CD4-positive, alpha-beta memory T cell (primary cell): ENCODE data around the gene HOXA13. TPM values are rescaled to one million over a fixed set of nuclear protein-coding genes. Genes with fewer than 3 reads are reported as not detected.
A peak's percentile ranks its signal among the peaks of the same experiment; 100 is the strongest.

Experiments
- CTCF ChIA-PET: fragments of 350-600 bp; sonication (Branson Sonifier 250); formaldehyde crosslinking; loops from one replicate; lab custom pipeline; 2021; ENCODE audit warnings: inconsistent platforms; ENCODE audit not compliant: partially characterized antibody; lab: Charles Lee
- POLR2A ChIA-PET: fragments of 350-600 bp; sonication (Branson Sonifier 250); formaldehyde crosslinking; loops from one replicate; lab custom pipeline; 2021; ENCODE audit not compliant: partially characterized antibody; lab: Charles Lee
- DNase-seq, 5 donors: peaks; one replicate each; pipeline versions ENCODE4 v3.0.0 to v3.0.0-alpha.2; 2020 to 2022; ENCODE audit warnings: mixed read lengths in 1 of 5
- H3K27ac ChIP-seq: one replicate; pipeline ENCODE4 v1.7.0; 2013; ENCODE audit warnings: low read depth, low read length
- H3K27me3 ChIP-seq: 2 replicates; pipeline ENCODE4 v1.7.0; 2013; ENCODE audit warnings: mild to moderate bottlenecking, low read length, moderate library complexity; ENCODE audit not compliant: insufficient read depth
- H3K36me3 ChIP-seq: 2 replicates; pipeline ENCODE4 v1.7.0; 2013; ENCODE audit warnings: mild to moderate bottlenecking, low read length, moderate library complexity; ENCODE audit not compliant: insufficient read depth
- H3K4me1 ChIP-seq: 2 replicates; pipeline ENCODE4 v1.7.0; 2013; ENCODE audit warnings: mild to moderate bottlenecking, low read length, moderate library complexity; ENCODE audit not compliant: insufficient read depth
- H3K4me3 ChIP-seq, 2 donors: one replicate each; pipeline ENCODE4 v1.7.0; 2013; ENCODE audit warnings: low read length in 2 of 2, mild to moderate bottlenecking in 1 of 2
- H3K9me3 ChIP-seq, 2 donors: one replicate each; pipeline ENCODE4 v1.7.0; 2013; ENCODE audit warnings: low read length in 2 of 2, control low read depth in 1 of 2; ENCODE audit not compliant: control insufficient read depth in 1 of 2
- H3K27ac Mint-ChIP-seq, 7 donors: one replicate each; pipeline ENCODE4 v1.8.0; 2020 to 2021; ENCODE audit warnings: mixed read lengths in 7 of 7, mild to moderate bottlenecking in 6 of 7, inconsistent platforms in 3 of 7, moderate library complexity in 3 of 7
- H3K27me3 Mint-ChIP-seq, 2 donors: one replicate each; pipeline ENCODE4 v1.8.0; 2020 to 2021; ENCODE audit warnings: mixed read lengths in 2 of 2
- H3K36me3 Mint-ChIP-seq, 2 donors: one replicate each; pipeline ENCODE4 v1.8.0; 2020 to 2021; ENCODE audit warnings: mixed read lengths in 2 of 2, inconsistent platforms in 1 of 2, mild to moderate bottlenecking in 1 of 2
- H3K4me1 Mint-ChIP-seq, 4 donors: one replicate each; pipeline ENCODE4 v1.8.0; 2020 to 2021; ENCODE audit warnings: mixed read lengths in 4 of 4, mild to moderate bottlenecking in 1 of 4
- H3K4me3 Mint-ChIP-seq, 8 donors: one replicate each; pipeline ENCODE4 v1.8.0; 2020 to 2021; ENCODE audit warnings: mixed read lengths in 8 of 8, mild to moderate bottlenecking in 7 of 8, moderate library complexity in 6 of 8, inconsistent platforms in 3 of 8
- H3K9me3 Mint-ChIP-seq, 8 donors: one replicate each; pipeline ENCODE4 v1.8.0; 2020 to 2021; ENCODE audit warnings: mixed read lengths in 8 of 8, mild to moderate bottlenecking in 5 of 8, inconsistent platforms in 3 of 8, moderate library complexity in 1 of 8
- intact Hi-C: fragments of 100-400 bp; cut with micrococcal nuclease; formaldehyde crosslinking; loops from one replicate; pipeline ENCODE4 v1.15.1; 2023
- polyA plus RNA-seq, 2 donors: library from polyadenylated mRNA; unstranded; fragments of 300-500 nt; fragmentation: Illumina TruSeq; gene quantifications; one replicate each; pipeline ENCODE4 v1.2.3, GENCODE V29; 2021
- total RNA-seq, 2 experiments: library from RNA; stranded (reverse); gene quantifications; one replicate each; pipeline ENCODE4 v1.2.3, GENCODE V29; 2021

Gene HOXA13
- total and polyA plus RNA-seq, 4 experiments from 2014 or later: not detected

DNA sequence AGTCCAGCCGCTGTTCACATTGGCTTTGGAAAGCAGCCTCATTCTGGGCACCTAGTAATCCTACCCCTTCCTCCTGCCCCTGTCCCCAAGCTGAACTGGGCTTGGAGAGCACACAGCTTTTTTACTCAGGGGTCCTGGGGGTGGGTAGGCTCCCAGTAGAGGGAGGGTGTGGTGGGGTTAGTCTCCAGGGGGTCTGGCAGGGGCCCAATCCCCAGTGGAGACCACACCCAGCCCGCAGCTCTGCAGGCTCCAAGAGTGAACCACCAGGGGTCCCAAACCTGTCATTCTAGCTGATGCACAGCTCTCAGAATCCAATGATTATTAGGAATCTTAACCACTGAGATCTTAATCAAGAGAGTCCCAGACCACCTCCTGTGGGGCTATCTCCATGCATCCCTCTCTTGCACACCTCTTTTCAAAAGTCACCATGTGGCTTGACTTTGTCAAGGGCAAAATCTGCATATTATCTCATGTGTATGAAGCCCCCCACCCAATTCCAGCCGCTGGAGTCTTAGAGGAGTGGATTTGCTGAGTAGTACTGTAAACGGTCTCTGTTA, 17.5 kb downstream of the HOXA13 start:
- ChIA-PET CTCF (interaction anchor here (0.6 to 1.6 kb wide), 5 partner anchors 8 to 42 kb away, joined by 3 to 6 read pairs (median 5); no protein-coding TSS in a partner anchor), POLR2A (interaction anchor here (1.2 to 2.0 kb wide), 2 partner anchors 8 kb away, joined by 3 to 9 read pairs; partner anchors contain the start of gene HOXA10)
- Mint-ChIP-seq H3K4me1 (peaks cover 20 to 44% (median 30%) of the 10 kb centered on the region in 4 donors), H3K27me3 (peaks cover 63 to 72% of the 10 kb centered on the region in 2 donors), H3K36me3 (peaks cover 1 to 4% of the 10 kb centered on the region in 2 donors), H3K9me3 (peaks cover 0 to 15% (median 1%) of the 10 kb centered on the region in 8 donors), H3K4me3 (no peak overlapping the region), H3K27ac (peak overlapping the region in 2 of 7 donors; percentile 37 to 89)
- Histone ChIP-seq H3K4me3 (no peak overlapping the region), H3K36me3 (no peaks in the 10 kb centered on the region), H3K4me1 (peaks cover 41% of the 10 kb centered on the region), H3K27ac (no peak overlapping the region), H3K9me3 (no peaks in the 10 kb centered on the region), H3K27me3 (peaks cover 62% of the 10 kb centered on the region)
- intact Hi-C loops: no loop called here
- DNase-seq: no peak

DNA sequence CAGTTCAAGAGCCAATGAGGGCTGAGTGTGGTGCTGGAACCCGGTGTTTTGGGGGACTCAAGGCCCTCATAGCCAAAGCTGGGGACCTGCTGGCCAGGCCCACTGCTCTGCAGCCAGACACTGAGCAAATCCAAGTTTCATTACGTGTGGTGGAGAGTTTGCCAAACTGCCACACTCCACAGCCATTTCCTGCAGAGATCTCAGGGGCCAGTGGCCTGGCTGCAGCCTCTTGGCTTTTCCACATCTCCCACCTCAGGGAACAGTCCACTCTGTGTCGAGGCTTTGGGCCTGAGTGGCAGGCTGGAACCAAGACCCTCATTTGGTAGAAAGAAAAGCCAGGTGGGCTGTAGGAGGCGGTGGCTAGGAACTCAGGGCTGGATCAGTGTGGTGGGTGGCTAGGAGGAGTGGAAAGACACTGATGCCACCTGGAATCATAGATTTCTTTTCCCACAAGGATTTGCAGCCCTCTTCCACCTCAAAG, 18.1 kb downstream of the HOXA13 start:
- intact Hi-C loops: no loop called here
- ChIA-PET POLR2A (interaction anchor here (1.2 kb wide), 1 partner anchor 9 kb away, joined by 3 read pairs; no protein-coding TSS in a partner anchor), CTCF (interaction anchor here (0.6 to 1.6 kb wide), 4 partner anchors 9 to 41 kb away, joined by 3 to 6 read pairs (median 5); no protein-coding TSS in a partner anchor)
- peak overlapping the region in 2 of 7 donors; percentile 53 to 89 for H3K27ac Mint-ChIP-seq
- H3K4me1 Mint-ChIP-seq: peaks cover 20 to 40% (median 28%) of the 10 kb centered on the region in 4 donors
- Histone ChIP-seq H3K4me3 (no peak overlapping the region), H3K27ac (no peak overlapping the region), H3K4me1 (peaks cover 40% of the 10 kb centered on the region), H3K36me3 (no peaks in the 10 kb centered on the region), H3K9me3 (no peaks in the 10 kb centered on the region), H3K27me3 (peaks cover 57% of the 10 kb centered on the region)
- peaks cover 0 to 15% (median 1%) of the 10 kb centered on the region in 8 donors for H3K9me3 Mint-ChIP-seq
- H3K4me3 Mint-ChIP-seq: peak overlapping the region in 1 of 8 donors; percentile 35
- H3K27me3 Mint-ChIP-seq: peaks cover 58 to 70% of the 10 kb centered on the region in 2 donors
- DNase-seq: no peak
- peaks cover 1 to 4% of the 10 kb centered on the region in 2 donors for H3K36me3 Mint-ChIP-seq

DNA sequence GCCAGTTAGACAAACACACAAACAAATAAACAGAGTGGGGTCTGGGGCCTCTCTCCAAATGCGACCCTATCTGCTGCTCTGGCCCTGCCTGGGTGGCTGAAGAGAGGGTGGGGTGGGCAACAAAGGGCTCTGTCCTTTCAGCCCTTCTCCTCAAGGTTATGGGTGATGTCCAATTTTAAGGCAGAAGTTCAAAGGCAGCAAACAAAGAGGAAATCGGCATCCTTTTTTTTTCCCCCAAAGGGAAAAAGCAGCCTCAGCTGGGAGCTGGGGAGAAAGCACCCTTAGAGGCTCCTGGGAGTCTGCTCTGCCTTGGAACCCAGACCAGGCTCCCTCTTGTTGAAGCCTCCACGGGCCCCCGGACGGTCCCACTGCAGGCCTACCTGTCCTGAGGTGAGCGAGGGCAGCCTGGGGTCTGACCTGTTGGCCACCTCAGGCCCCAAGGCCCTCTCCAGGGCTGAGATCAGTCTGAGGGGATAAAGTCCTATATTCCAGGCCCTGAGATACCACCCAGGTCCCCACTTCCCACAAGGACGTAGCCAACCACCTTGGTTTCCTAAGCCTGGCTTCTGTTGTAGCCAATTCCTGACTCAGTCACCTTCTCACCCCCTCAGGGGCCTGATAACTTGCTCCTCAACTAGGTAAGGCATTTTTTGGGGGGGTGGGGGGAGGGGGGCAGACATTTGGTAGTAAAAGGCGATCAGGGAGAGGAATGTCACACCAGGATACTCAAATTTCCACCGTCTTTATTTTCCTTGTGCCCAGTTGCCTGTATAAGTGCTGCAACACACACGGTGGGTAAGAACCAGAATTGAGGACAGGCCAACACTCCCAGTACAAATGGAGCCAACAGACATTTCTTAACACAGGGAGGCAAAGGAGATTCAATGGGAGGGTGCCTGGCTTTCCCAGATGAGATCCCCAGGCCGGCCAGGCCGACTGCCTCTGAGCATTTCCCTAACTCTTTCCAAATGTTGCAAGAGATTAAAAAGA, 19.2 kb downstream of the HOXA13 start:
- intact Hi-C loops: no loop called here
- peaks cover 31% of the 10 kb centered on the region for H3K4me1 ChIP-seq
- H3K4me3 ChIP-seq: no peak overlapping the region
- peaks cover 0 to 11% (median under 1%) of the 10 kb centered on the region in 8 donors for H3K9me3 Mint-ChIP-seq
- no peak overlapping the region for H3K27ac ChIP-seq
- CTCF ChIA-PET: interaction anchor here (0.6 to 4.4 kb wide), 16 partner anchors 8 to 1325 kb away, joined by 3 to 38 read pairs (median 6); no protein-coding TSS in a partner anchor
- peaks cover 45% of the 10 kb centered on the region for H3K27me3 ChIP-seq
- POLR2A ChIA-PET: interaction anchor here (0.6 kb wide), 1 partner anchor 8 kb away, joined by 4 read pairs; no protein-coding TSS in a partner anchor
- H3K4me3 Mint-ChIP-seq: peak overlapping the region in 2 of 8 donors; percentile 20 to 36
- peaks cover 13 to 30% (median 20%) of the 10 kb centered on the region in 4 donors for H3K4me1 Mint-ChIP-seq
- no peaks in the 10 kb centered on the region for H3K9me3 ChIP-seq
- H3K27ac Mint-ChIP-seq: peak overlapping the region in 3 of 7 donors; percentile 8 to 68 (median 65)
- no peak for DNase-seq
- H3K36me3 Mint-ChIP-seq: peaks cover 0 to 4% of the 10 kb centered on the region in 2 donors
- peaks cover 58 to 73% of the 10 kb centered on the region in 2 donors for H3K27me3 Mint-ChIP-seq
- H3K36me3 ChIP-seq: no peaks in the 10 kb centered on the region

- peaks cover 0 to 4% of the 10 kb centered on the region in 2 donors for H3K36me3 Mint-ChIP-seq
- H3K36me3 ChIP-seq: no peaks in the 10 kb centered on the region
- H3K4me3 Mint-ChIP-seq: peak overlapping the region; percentile 9 to 79 (median 68)
- peaks cover 45% of the 10 kb centered on the region for H3K27me3 ChIP-seq
- H3K27ac ChIP-seq: no peak overlapping the region
- H3K27ac Mint-ChIP-seq: peak overlapping the region in 1 of 7 donors; percentile 68
- peaks cover 21% of the 10 kb centered on the region for H3K4me1 ChIP-seq
- no peak overlapping the region for H3K4me3 ChIP-seq
- peaks cover 57 to 71% of the 10 kb centered on the region in 2 donors for H3K27me3 Mint-ChIP-seq
- CTCF ChIA-PET: interaction anchor here (0.6 to 4.4 kb wide), 23 partner anchors 9 to 1324 kb away, joined by 3 to 38 read pairs (median 5); partner anchors contain the start of gene HIBADH
- H3K4me1 Mint-ChIP-seq: peaks cover 5 to 26% (median 12%) of the 10 kb centered on the region in 4 donors
- H3K9me3 ChIP-seq: no peaks in the 10 kb centered on the region
- intact Hi-C loops: loop anchor here (1.0 kb wide), 1 partner anchor 11 kb away; no protein-coding TSS in a partner anchor
- peak in 4 of 5 donors; percentile 49 to 63 (median 56) for DNase-seq
- peaks cover 0 to 6% (median 0%) of the 10 kb centered on the region in 8 donors for H3K9me3 Mint-ChIP-seq
- POLR2A ChIA-PET: interaction anchor here (0.6 kb wide), 1 partner anchor 9 kb away, joined by 4 read pairs; no protein-coding TSS in a partner anchor
Measured at GRCh38 chr7:27179503-27180430, 20.1 kb downstream of the HOXA13 start.

DNA sequence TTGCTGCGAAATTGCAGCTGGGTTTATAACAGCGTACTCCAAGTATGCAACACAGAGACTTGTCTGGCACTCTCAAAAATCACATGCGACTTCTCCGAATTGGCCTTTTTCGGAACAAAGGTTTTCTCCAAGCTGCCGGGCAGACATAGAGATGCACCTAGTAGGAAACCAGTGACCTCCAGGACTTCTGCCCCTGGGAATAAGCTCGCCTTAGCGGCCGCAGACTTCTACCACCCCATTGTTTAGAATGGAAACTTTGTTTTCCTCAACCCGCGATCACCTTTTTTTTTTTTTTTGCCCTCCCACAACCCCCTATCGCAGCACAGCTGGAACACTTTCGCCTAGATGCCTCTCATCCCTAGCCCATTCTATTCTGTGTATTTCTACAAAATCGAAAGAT, 20.9 kb downstream of the HOXA13 start:
- H3K4me3 ChIP-seq: no peak overlapping the region
- DNase-seq: no peak
- intact Hi-C loops: loop anchor here (1.0 kb wide), 1 partner anchor 11 kb away; no protein-coding TSS in a partner anchor
- POLR2A ChIA-PET: interaction anchor here (0.6 to 1.0 kb wide), 2 partner anchors 9 to 561 kb away, joined by 3 read pairs; no protein-coding TSS in a partner anchor
- peaks cover 23% of the 10 kb centered on the region for H3K4me1 ChIP-seq
- Mint-ChIP-seq H3K27me3 (peaks cover 57 to 72% of the 10 kb centered on the region in 2 donors), H3K36me3 (peaks cover 0 to 4% of the 10 kb centered on the region in 2 donors), H3K4me1 (peaks cover 3 to 28% (median 9%) of the 10 kb centered on the region in 4 donors), H3K9me3 (peaks cover 0 to 3% (median 0%) of the 10 kb centered on the region in 8 donors), H3K4me3 (no peak overlapping the region), H3K27ac (peak overlapping the region in 1 of 7 donors; percentile 68)
- no peak overlapping the region for H3K27ac ChIP-seq
- H3K36me3 ChIP-seq: no peaks in the 10 kb centered on the region
- H3K9me3 ChIP-seq: no peaks in the 10 kb centered on the region
- CTCF ChIA-PET: interaction anchor here (0.6 to 4.4 kb wide), 21 partner anchors 8 to 1286 kb away, joined by 3 to 38 read pairs (median 5); partner anchors contain the start of genes HIBADH and HOXA3
- H3K27me3 ChIP-seq: peaks cover 49% of the 10 kb centered on the region
